Fibroblast of lung (primary cell): ENCODE measurements around the gene MAP1B. TPM values are rescaled to one million over a fixed set of nuclear protein-coding genes. Genes with fewer than 3 reads are reported as not detected.
"Not testable (repeated sequence)": the region's sequence is repeated elsewhere in the genome, so short reads cannot be mapped to it uniquely, and the experiment has no call there.

ENCODE experiments used
- DNase-seq, 2 donors: peaks; one replicate each; pipeline versions ENCODE4 v3.0.0 to v3.0.0-alpha.2; 2010; ENCODE audit warnings: low read depth in 2 of 2
- H2AFZ ChIP-seq: 2 replicates; pipeline ENCODE4 v1.5.1; 2012; ENCODE audit warnings: low read length, control low read depth, inconsistent platforms
- H3K27ac ChIP-seq: 2 replicates; pipeline ENCODE4 v1.5.1; 2011; ENCODE audit warnings: low read length, control low read depth; ENCODE audit not compliant: insufficient read depth
- H3K27me3 ChIP-seq: 2 replicates; pipeline ENCODE4 v1.5.1; 2011; ENCODE audit warnings: mild to moderate bottlenecking, low read length; ENCODE audit not compliant: control insufficient read depth, insufficient read depth
- H3K36me3 ChIP-seq: 2 replicates; pipeline ENCODE4 v1.5.1; 2011; ENCODE audit warnings: low read length; ENCODE audit not compliant: control insufficient read depth, insufficient read depth
- H3K4me1 ChIP-seq: 2 replicates; pipeline ENCODE4 v1.5.1; 2011; ENCODE audit warnings: low read length; ENCODE audit not compliant: control insufficient read depth, insufficient read depth; ENCODE audit errors: extremely low read depth
- H3K4me2 ChIP-seq: 2 replicates; pipeline ENCODE4 v1.5.1; 2011; ENCODE audit warnings: low read length, control low read depth; ENCODE audit not compliant: insufficient read depth; ENCODE audit errors: extremely low read depth
- H3K4me3 ChIP-seq, 4 experiments: fragments of 200-600 bp in 1 of 4; sonication (generic) in 1 of 4; replicated peaks in 1 of 4; 2 replicates each; pipeline ENCODE4 v1.5.1; 2011 to 2016; ENCODE audit warnings: low read length in 4 of 4, low read depth in 3 of 4, mild to moderate bottlenecking in 3 of 4, control low read depth in 2 of 4, inconsistent platforms in 1 of 4, mixed read lengths in 1 of 4; ENCODE audit not compliant: insufficient read depth in 1 of 4; ENCODE audit errors: control extremely low read depth in 1 of 4
- H3K79me2 ChIP-seq: 2 replicates; pipeline ENCODE4 v1.5.1; 2012; ENCODE audit warnings: mild to moderate bottlenecking, low read length, inconsistent platforms; ENCODE audit not compliant: control insufficient read depth, insufficient read depth
- H3K9ac ChIP-seq: 2 replicates; pipeline ENCODE4 v1.5.1; 2011; ENCODE audit warnings: mild to moderate bottlenecking, low read length, control low read depth; ENCODE audit not compliant: insufficient read depth
- H3K9me3 ChIP-seq: 2 replicates; pipeline ENCODE4 v1.5.1; 2012; ENCODE audit warnings: low read depth, low read length; ENCODE audit not compliant: control insufficient read depth, insufficient read depth
- H4K20me1 ChIP-seq: 2 replicates; pipeline ENCODE4 v1.5.1; 2011; ENCODE audit warnings: low read length; ENCODE audit not compliant: control insufficient read depth, insufficient read depth; ENCODE audit errors: extremely low read depth
- EZH2 ChIP-seq: IDR thresholded peaks from 2 replicates; pipeline ENCODE4 v1.5.1; 2012; ENCODE audit warnings: low read length, control low read depth, mild to moderate bottlenecking; ENCODE audit errors: missing control alignments
- polyA plus RNA-seq, 2 donors: library from polyadenylated mRNA; depleted of rRNA in 1 of 2; stranded (reverse) in 1 of 2; unstranded in 1 of 2; fragments of >200 nt; gene quantifications; 2 replicates each; pipeline ENCODE4 v1.2.1, GENCODE V29; 2011 to 2012; ENCODE audit warnings: missing spikeins in 1 of 2
- total RNA-seq: library from RNA; depleted of rRNA; stranded (reverse); fragments of >200 nt; gene quantifications from 2 replicates; pipeline ENCODE4 v1.2.1, GENCODE V29; 2014
- TF ChIP-seq, protein P1 (sequence below), 2 donors: IDR thresholded peaks in 1 of 2; conservative IDR thresholded peaks in 1 of 2; 1 replicate in 1 of 2; 2 replicates in 1 of 2; pipeline ENCODE4 v1.5.1; 2011 to 2012; ENCODE audit warnings: low read length in 2 of 2, control low read depth in 1 of 2, inconsistent platforms in 1 of 2, low read depth in 1 of 2, mild to moderate bottlenecking in 1 of 2

Gene MAP1B
- total and polyA plus RNA-seq, 2 donors (not counting 1 experiment from before 2014, with no cell fraction given), result 83.4 to 109 TPM

DNA sequence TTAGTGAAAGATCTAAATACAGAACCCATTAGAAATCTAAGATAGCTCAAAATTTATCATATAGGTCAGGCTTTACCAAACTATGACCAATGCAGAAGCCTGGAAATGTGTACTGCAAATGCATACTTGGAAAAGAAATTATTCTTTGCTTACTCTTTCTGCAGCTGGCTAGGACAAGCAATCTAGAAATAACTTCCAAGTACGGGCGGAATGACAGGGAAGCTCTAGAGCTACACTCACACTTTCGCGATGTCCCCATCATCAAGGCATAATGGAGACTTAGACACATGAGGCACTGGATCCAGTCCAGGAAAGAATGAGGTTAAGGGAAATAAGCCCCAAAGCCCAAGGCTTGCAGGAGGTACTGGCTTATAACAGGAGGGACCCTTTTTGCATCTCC, 22.4 kb upstream of the MAP1B start:
- Histone ChIP-seq H3K79me2 (no peaks in the 10 kb centered on the region), H3K27me3 (peaks cover 13% of the 10 kb centered on the region), H2AFZ (no peak overlapping the region)

GRCh38 chr5:72085319-72085718, 22.0 kb upstream of the MAP1B start:
- no peaks in the 10 kb centered on the region for H3K79me2 ChIP-seq
- H4K20me1 ChIP-seq, result no peaks in the 10 kb centered on the region
- no peak overlapping the region for H3K9ac ChIP-seq
- peaks cover 13% of the 10 kb centered on the region for H3K27me3 ChIP-seq
- TF ChIP-seq, protein P1, sequence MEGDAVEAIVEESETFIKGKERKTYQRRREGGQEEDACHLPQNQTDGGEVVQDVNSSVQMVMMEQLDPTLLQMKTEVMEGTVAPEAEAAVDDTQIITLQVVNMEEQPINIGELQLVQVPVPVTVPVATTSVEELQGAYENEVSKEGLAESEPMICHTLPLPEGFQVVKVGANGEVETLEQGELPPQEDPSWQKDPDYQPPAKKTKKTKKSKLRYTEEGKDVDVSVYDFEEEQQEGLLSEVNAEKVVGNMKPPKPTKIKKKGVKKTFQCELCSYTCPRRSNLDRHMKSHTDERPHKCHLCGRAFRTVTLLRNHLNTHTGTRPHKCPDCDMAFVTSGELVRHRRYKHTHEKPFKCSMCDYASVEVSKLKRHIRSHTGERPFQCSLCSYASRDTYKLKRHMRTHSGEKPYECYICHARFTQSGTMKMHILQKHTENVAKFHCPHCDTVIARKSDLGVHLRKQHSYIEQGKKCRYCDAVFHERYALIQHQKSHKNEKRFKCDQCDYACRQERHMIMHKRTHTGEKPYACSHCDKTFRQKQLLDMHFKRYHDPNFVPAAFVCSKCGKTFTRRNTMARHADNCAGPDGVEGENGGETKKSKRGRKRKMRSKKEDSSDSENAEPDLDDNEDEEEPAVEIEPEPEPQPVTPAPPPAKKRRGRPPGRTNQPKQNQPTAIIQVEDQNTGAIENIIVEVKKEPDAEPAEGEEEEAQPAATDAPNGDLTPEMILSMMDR (conservative IDR thresholded peaks at IDR 0.05 in 1 of 2, IDR thresholded peaks at IDR 0.05 in 1 of 2; ENCODE audit: low read depth in 1 of 2, low read length in 2 of 2), result no peak
- TF ChIP-seq EZH2, result no peak
- H3K36me3 ChIP-seq, result no peaks in the 10 kb centered on the region
- no peak overlapping the region for H3K27ac ChIP-seq
- no peaks in the 10 kb centered on the region for H3K4me1 ChIP-seq
- H3K4me3 ChIP-seq, result no peak overlapping the region
- H3K4me2 ChIP-seq, result no peak overlapping the region
- no peak for DNase-seq
- H3K9me3 ChIP-seq, result no peaks in the 10 kb centered on the region
- no peak overlapping the region for H2AFZ ChIP-seq

More for the DNA sequence above, 22.4 kb upstream of the MAP1B start:
- H3K4me2 ChIP-seq, result no peak overlapping the region
- H4K20me1 ChIP-seq, result no peaks in the 10 kb centered on the region
- H3K9ac ChIP-seq, result no peak overlapping the region
- TF ChIP-seq, protein P1 (conservative IDR thresholded peaks at IDR 0.05 in 1 of 2, IDR thresholded peaks at IDR 0.05 in 1 of 2; ENCODE audit: low read depth in 1 of 2, low read length in 2 of 2), result no peak
- TF ChIP-seq EZH2, result no peak
- no peaks in the 10 kb centered on the region for H3K4me1 ChIP-seq
- H3K4me3 ChIP-seq, result no peak overlapping the region
- no peaks in the 10 kb centered on the region for H3K9me3 ChIP-seq
- no peak overlapping the region for H3K27ac ChIP-seq
- H3K36me3 ChIP-seq, result no peaks in the 10 kb centered on the region
- no peak for DNase-seq

GRCh38 chr5:72089713-72090112, 17.6 kb upstream of the MAP1B start:
- H3K27me3 ChIP-seq, H3K4me3 ChIP-seq, H2AFZ ChIP-seq, H3K79me2 ChIP-seq, H3K27ac ChIP-seq, H3K9ac ChIP-seq, H3K36me3 ChIP-seq, DNase-seq, H3K4me1 ChIP-seq, H3K4me2 ChIP-seq, H3K9me3 ChIP-seq, H4K20me1 ChIP-seq: not testable (repeated sequence)
